K562 (cell line): ENCODE results near the gene EYA2. TPM values are rescaled to one million over a fixed set of nuclear protein-coding genes. Genes with fewer than 3 reads are reported as not detected.

Source experiments
- ATAC-seq: fragments of 200-7000 bp; cut with Tn5 transposase; 3 replicates; pipeline ENCODE4 v1.9.1; 2020; ENCODE audit warnings: moderate library complexity
- BruUV-seq: library from RNA; stranded (reverse); fragments of 400-500 nt; replicated peaks from 2 replicates; lab custom pipeline; 2021; lab: Mats Ljungman, UMichigan
- CTCF ChIA-PET: fragments of 300-600 bp; formaldehyde crosslinking; extraction: SDS; loops from one replicate; lab custom pipeline; 2021; ENCODE audit warnings: low intra/inter-chr PET ratio; lab: Yijun Ruan, JAX
- POLR2A ChIA-PET: fragments of 300-600, 350-650 bp; sonication (Branson Sonifier 250); formaldehyde crosslinking; extraction: SDS; loops from one replicate; lab custom pipeline; 2021; ENCODE audit warnings: antibody characterized with exemption, inconsistent platforms; lab: Yijun Ruan, JAX
- DNase-seq, 4 experiments: peaks; one replicate each; pipeline versions ENCODE4 v3.0.0 to v3.0.0-alpha.2; 2011 to 2018; ENCODE audit warnings: low spot score in 3 of 4, mixed read lengths in 3 of 4; ENCODE audit errors: extremely low read depth in 1 of 4
- FAIRE-seq: peaks from 2 replicates; lab custom pipeline; 2011; peaks lifted over from hg19 to GRCh38; lab: Jason Lieb, UNC
- H2AFZ ChIP-seq: 2 replicates; pipeline ENCODE4 v1.6.0; 2011; ENCODE audit warnings: low read depth, low read length, control low read depth, inconsistent platforms
- H3K27ac ChIP-seq: fragments of 200-600 bp; 3 replicates; pipeline ENCODE4 v1.8.0; 2011; ENCODE audit warnings: low read depth, mild to moderate bottlenecking, control low read depth, inconsistent platforms, low read length, moderate library complexity, mixed read lengths; ENCODE audit errors: extremely low read depth
- H3K27me3 ChIP-seq, 2 experiments: fragments of 300-600 bp in 1 of 2; 2 replicates in 1 of 2; 3 replicates in 1 of 2; pipeline versions ENCODE4 v1.6.0 to v1.8.0; 2011; ENCODE audit warnings: inconsistent platforms in 2 of 2, low read length in 2 of 2, mild to moderate bottlenecking in 1 of 2, mixed read lengths in 1 of 2, moderate library complexity in 1 of 2; ENCODE audit not compliant: control insufficient read depth in 2 of 2, insufficient read depth in 2 of 2
- H3K36me3 ChIP-seq: fragments of 300-600 bp; 3 replicates; pipeline ENCODE4 v1.8.0; 2011; ENCODE audit warnings: mild to moderate bottlenecking, low read length, inconsistent platforms; ENCODE audit not compliant: control insufficient read depth, insufficient read depth
- H3K4me1 ChIP-seq, 2 experiments: fragments of 200-600 bp in 1 of 2; replicated peaks in 1 of 2; 2 replicates in 1 of 2; 3 replicates in 1 of 2; pipeline versions ENCODE4 v1.5.1 to v1.8.0; 2011; ENCODE audit warnings: inconsistent platforms in 2 of 2, low read length in 2 of 2, mild to moderate bottlenecking in 1 of 2, mixed read lengths in 1 of 2, moderate library complexity in 1 of 2; ENCODE audit not compliant: control insufficient read depth in 2 of 2, insufficient read depth in 2 of 2
- H3K4me2 ChIP-seq: 2 replicates; pipeline ENCODE4 v1.6.1; 2011; ENCODE audit warnings: low read length, control low read depth, inconsistent platforms, mixed read lengths; ENCODE audit not compliant: insufficient read depth
- H3K4me3 ChIP-seq: fragments of 200-600 bp; sonication (generic), shearing (Covaris generic); 2 replicates; pipeline ENCODE4 v1.5.1; 2016; ENCODE audit warnings: control low read depth, inconsistent platforms
- H3K79me2 ChIP-seq: fragments of 200-600 bp; 3 replicates; pipeline ENCODE4 v1.8.0; 2011; ENCODE audit warnings: low read length, inconsistent platforms; ENCODE audit not compliant: control insufficient read depth, insufficient read depth
- H3K9ac ChIP-seq, 2 experiments: 2 replicates each; pipeline versions ENCODE4 v1.6.0 to v1.6.1; 2011; ENCODE audit warnings: low read depth in 2 of 2, low read length in 2 of 2, control low read depth in 1 of 2, inconsistent platforms in 1 of 2, mild to moderate bottlenecking in 1 of 2, mixed read lengths in 1 of 2; ENCODE audit not compliant: insufficient read depth in 1 of 2
- H3K9me1 ChIP-seq: one replicate; pipeline ENCODE4 v1.6.0; 2011; ENCODE audit warnings: inconsistent platforms, mild to moderate bottlenecking, low read length, moderate library complexity; ENCODE audit not compliant: control insufficient read depth, insufficient read depth
- H3K9me3 ChIP-seq: replicated peaks from 2 replicates; pipeline ENCODE4 v1.5.1; 2011; ENCODE audit warnings: low read depth, low read length, inconsistent platforms; ENCODE audit not compliant: control insufficient read depth, insufficient read depth
- H4K20me1 ChIP-seq: replicated peaks from 2 replicates; pipeline ENCODE4 v1.6.1; 2011; ENCODE audit warnings: low read length, inconsistent platforms, mixed read lengths; ENCODE audit not compliant: control insufficient read depth, insufficient read depth
- CREB1 ChIP-seq, 2 experiments: sonication (generic) in 1 of 2; formaldehyde crosslinking in 1 of 2; IDR thresholded peaks; 2 replicates each; pipeline versions ENCODE4 v1.6.1 to v1.8.0; 2012 to 2022; ENCODE audit warnings: inconsistent platforms in 1 of 2, mild to moderate bottlenecking in 1 of 2, missing genetic modification reagents in 1 of 2, moderate library complexity in 1 of 2
- ELF2 ChIP-seq: fragments of 250-450 bp; sonication (Bioruptor Pico); IDR thresholded peaks from 2 replicates; pipeline ENCODE4 v1.5.0; 2021; ENCODE audit warnings: mild to moderate bottlenecking
- ELF4 ChIP-seq: fragments of 450-650 bp; formaldehyde crosslinking; IDR thresholded peaks from 2 replicates; pipeline ENCODE4 v1.4.0; 2022; ENCODE audit warnings: missing genetic modification characterization
- MED1 ChIP-seq: sonication (generic); formaldehyde crosslinking; IDR thresholded peaks from 2 replicates; pipeline ENCODE4 v1.8.1; 2023; ENCODE audit warnings: missing genetic modification reagents, borderline replicate concordance
- MTA1 ChIP-seq: fragments of 450-650 bp; IDR thresholded peaks from 2 replicates; pipeline ENCODE4 v1.6.1; 2017; ENCODE audit warnings: borderline replicate concordance
- RBM17 ChIP-seq: fragments of 200-400 bp; formaldehyde crosslinking; IDR thresholded peaks from 2 replicates; pipeline ENCODE4 v1.6.1; 2017; ENCODE audit warnings: low read depth, mild to moderate bottlenecking, low read length, borderline replicate concordance
- SMARCC2 ChIP-seq: fragments of 450-650 bp; IDR thresholded peaks from 2 replicates; pipeline ENCODE4 v1.6.1; 2017; ENCODE audit warnings: antibody characterized with exemption, moderate library complexity, mild to moderate bottlenecking, low read depth
- ZFP36 ChIP-seq: fragments of 150-350 bp; IDR thresholded peaks from 2 replicates; pipeline ENCODE4 v1.6.1; 2018; ENCODE audit warnings: low read length, low read depth; ENCODE audit not compliant: partially characterized antibody
- ZNF717 ChIP-seq: fragments of 250-450 bp; sonication (Bioruptor Pico); IDR thresholded peaks from 2 replicates; pipeline ENCODE4 v1.5.0; 2021
- WGBS: fragments of 100-300 bp; shearing (Covaris generic); methylation state at CpG from one replicate; pipeline ENCODE4 v1.1.6; 2016; ENCODE audit warnings: low coverage, mixed read lengths; ENCODE audit not compliant: insufficient coverage; ENCODE audit errors: missing lambda C conversion rate; 5-methylcytosine and 5-hydroxymethylcytosine counted together
- in situ Hi-C: fragments of 300-500 bp; cut with MboI; formaldehyde crosslinking; loops from 4 replicates; pipeline ENCODE4 v1.15.0; 2018; ENCODE audit warnings: inconsistent platforms, mixed read lengths
- intact Hi-C: fragments of 100-400 bp; cut with micrococcal nuclease; formaldehyde crosslinking; loops from 2 replicates; pipeline ENCODE4 v1.14.2; 2022
- polyA plus RNA-seq, 8 experiments: library from polyadenylated mRNA; depleted of rRNA in 4 of 8; stranded (reverse) in 5 of 8; unstranded in 3 of 8; fragments of >200 nt; fragmentation: Nextera tagmentation in 2 of 8; fragmentation: Illumina TruSeq in 1 of 8; extraction: Ambion mirVana in 2 of 8; extraction: Trizol in 1 of 8; gene quantifications; 2 replicates each; pipeline versions ENCODE4 v1.2.1 to v1.2.3, GENCODE V29; 2011 to 2014; ENCODE audit warnings: inconsistent platforms in 1 of 8, missing spikeins in 1 of 8
- total RNA-seq, 7 experiments: library from RNA; depleted of rRNA in 6 of 7; stranded (reverse); fragments of >200 nt in 6 of 7; fragmentation: Illumina TruSeq in 2 of 7; extraction: Trizol in 2 of 7; gene quantifications; 2 replicates each; pipeline versions ENCODE4 v1.2.1 to v1.2.3, GENCODE V29; 2011 to 2021; ENCODE audit warnings: low replicate concordance in 1 of 7
- TF ChIP-seq, protein P1 (sequence below): fragments of 250-450 bp; sonication (Bioruptor Pico); IDR thresholded peaks from 2 replicates; pipeline ENCODE4 v1.8.0; 2021; ENCODE audit warnings: moderate library complexity, mild to moderate bottlenecking, inconsistent platforms
- TF ChIP-seq, protein P2 (sequence below): fragments of 450-650 bp; formaldehyde crosslinking; IDR thresholded peaks from 2 replicates; pipeline ENCODE4 v1.4.0; 2020; ENCODE audit warnings: mild to moderate bottlenecking, moderate library complexity
- TF ChIP-seq, protein P3 (sequence below): fragments of 250-450 bp; sonication (Bioruptor Pico); IDR thresholded peaks from 2 replicates; pipeline ENCODE4 v1.8.0; 2022; ENCODE audit warnings: moderate library complexity, mild to moderate bottlenecking, inconsistent platforms

Gene EYA2
- total and polyA plus RNA-seq, 9 of the 15 experiments (the other 6 are each of a cell fraction or from before 2014, with no cell fraction given), result 0.03 TPM; not detected in 8

DNA sequence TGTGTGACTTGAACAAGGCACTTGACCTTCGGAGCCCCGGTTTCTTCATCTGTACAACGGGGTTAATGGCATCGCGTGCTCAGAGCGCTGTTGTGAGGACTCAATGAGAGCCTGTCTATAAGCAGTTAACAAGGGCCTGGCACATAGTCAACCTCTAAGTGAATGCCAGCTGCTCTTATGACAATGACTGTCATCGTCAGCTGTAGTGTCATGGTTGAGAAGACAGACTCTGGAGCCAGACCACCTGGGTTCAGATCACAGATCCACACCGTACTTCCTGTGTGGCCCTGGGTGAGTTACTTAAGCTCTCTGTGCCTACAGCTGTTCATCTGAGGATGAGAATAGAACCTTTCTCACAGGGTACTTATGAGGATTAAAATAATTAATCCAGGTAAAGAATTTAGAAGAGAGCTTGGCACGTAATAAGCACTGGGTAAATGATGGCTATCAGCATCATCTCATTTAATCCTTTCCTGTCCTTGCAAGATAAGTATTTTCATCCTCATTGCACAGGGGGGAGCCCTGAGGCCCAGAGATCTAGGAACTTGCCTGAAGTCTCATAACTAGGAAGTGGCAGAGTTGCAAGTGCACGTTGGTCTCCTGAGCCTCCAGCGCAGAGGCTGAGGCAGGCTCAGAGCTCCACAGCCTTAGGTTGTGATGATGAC lies 105.3 kb downstream of the EYA2 start:
- H3K4me3 ChIP-seq, result no peak overlapping the region
- in situ Hi-C loops (no loop called here), intact Hi-C loops (no loop called here)
- no peak for FAIRE-seq
- H3K9ac ChIP-seq, result no peak overlapping the region
- no peaks in the 10 kb centered on the region for H3K9me1 ChIP-seq
- H3K79me2 ChIP-seq, result no peaks in the 10 kb centered on the region
- H3K4me1 ChIP-seq, result peaks cover 3 to 13% of the 10 kb centered on the region in 2 experiments; a peak in 4 of 5 replicates
- DNase-seq, result no peak
- H3K27ac ChIP-seq, result no peak overlapping the region
- TF ChIP-seq ZFP36, result peak; percentile 42
- no peak for TF ChIP-seq RBM17
- TF ChIP-seq, all 486 proteins: peak for 1
- Histone ChIP-seq H3K27me3 (peaks cover 0 to 17% of the 10 kb centered on the region in 2 experiments; a peak in 3 of 5 replicates), H3K4me2 (no peak overlapping the region), H2AFZ (no peak overlapping the region), H3K9me3 (no peaks in the 10 kb centered on the region; the same call in 1 of the 2 replicates), H3K36me3 (no peaks in the 10 kb centered on the region), H4K20me1 (no peaks in the 10 kb centered on the region)
- BruUV-seq, result no TSS peak
- 10% methylated on average over 11 of the region's 11 CpGs for WGBS
- no peak for ATAC-seq
- POLR2A ChIA-PET, result interaction anchor here (0.6 kb wide), 2 partner anchors 35 to 153 kb away, joined by 3 read pairs; no protein-coding TSS in a partner anchor
- CTCF ChIA-PET, result no interaction called here

DNA sequence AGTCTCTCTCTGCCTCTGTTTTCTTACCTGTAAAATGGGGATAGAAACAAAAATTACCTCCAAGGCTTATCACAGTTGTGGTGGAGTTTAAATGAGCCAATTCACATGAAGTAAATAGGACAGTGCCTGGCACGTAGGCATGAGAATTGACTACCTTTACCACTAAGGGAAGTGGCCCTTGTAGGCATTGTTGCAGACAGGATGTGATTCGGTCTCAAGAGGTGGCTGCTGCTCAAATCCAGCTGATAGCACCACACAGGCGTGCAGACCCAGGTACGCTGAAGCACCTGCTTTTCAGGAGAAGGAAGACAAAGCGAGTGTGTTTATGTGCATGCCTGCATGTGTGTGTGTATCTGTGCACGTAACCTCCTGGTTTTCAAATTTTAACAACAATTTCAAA lies 108.6 kb downstream of the EYA2 start:
- DNase-seq (no peak), FAIRE-seq (no peak), ATAC-seq (no peak)
- Histone ChIP-seq H4K20me1 (no peaks in the 10 kb centered on the region), H3K9me1 (no peaks in the 10 kb centered on the region), H3K79me2 (no peaks in the 10 kb centered on the region), H3K27ac (no peak overlapping the region), H3K36me3 (no peaks in the 10 kb centered on the region), H3K4me3 (no peak overlapping the region), H3K4me2 (no peak overlapping the region), H3K4me1 (peaks cover 3 to 12% of the 10 kb centered on the region in 2 experiments; a peak in 4 of 5 replicates), H3K27me3 (peaks cover 0 to 17% of the 10 kb centered on the region in 2 experiments; a peak in 2 of 5 replicates), H3K9me3 (no peaks in the 10 kb centered on the region; the same call in 1 of the 2 replicates), H3K9ac (no peak overlapping the region), H2AFZ (no peak overlapping the region)
- BruUV-seq, result no TSS peak
- CTCF ChIA-PET, result no interaction called here
- in situ Hi-C loops, result no loop called here
- 5% methylated on average over 6 of the region's 6 CpGs for WGBS
- POLR2A ChIA-PET, result no interaction called here
- intact Hi-C loops, result no loop called here
- TF ChIP-seq, protein P1, sequence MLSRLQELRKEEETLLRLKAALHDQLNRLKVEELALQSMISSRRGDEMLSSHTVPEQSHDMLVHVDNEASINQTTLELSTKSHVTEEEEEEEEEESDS (CRISPR knock-in tag), result no peak
- no peak for TF ChIP-seq MTA1
- no peak for TF ChIP-seq ZNF717 (CRISPR knock-in tag)
- TF ChIP-seq, protein P2, sequence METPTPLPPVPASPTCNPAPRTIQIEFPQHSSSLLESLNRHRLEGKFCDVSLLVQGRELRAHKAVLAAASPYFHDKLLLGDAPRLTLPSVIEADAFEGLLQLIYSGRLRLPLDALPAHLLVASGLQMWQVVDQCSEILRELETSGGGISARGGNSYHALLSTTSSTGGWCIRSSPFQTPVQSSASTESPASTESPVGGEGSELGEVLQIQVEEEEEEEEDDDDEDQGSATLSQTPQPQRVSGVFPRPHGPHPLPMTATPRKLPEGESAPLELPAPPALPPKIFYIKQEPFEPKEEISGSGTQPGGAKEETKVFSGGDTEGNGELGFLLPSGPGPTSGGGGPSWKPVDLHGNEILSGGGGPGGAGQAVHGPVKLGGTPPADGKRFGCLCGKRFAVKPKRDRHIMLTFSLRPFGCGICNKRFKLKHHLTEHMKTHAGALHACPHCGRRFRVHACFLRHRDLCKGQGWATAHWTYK (CRISPR knock-in tag), result no peak
- no peak for TF ChIP-seq MED1
- TF ChIP-seq, protein P3, sequence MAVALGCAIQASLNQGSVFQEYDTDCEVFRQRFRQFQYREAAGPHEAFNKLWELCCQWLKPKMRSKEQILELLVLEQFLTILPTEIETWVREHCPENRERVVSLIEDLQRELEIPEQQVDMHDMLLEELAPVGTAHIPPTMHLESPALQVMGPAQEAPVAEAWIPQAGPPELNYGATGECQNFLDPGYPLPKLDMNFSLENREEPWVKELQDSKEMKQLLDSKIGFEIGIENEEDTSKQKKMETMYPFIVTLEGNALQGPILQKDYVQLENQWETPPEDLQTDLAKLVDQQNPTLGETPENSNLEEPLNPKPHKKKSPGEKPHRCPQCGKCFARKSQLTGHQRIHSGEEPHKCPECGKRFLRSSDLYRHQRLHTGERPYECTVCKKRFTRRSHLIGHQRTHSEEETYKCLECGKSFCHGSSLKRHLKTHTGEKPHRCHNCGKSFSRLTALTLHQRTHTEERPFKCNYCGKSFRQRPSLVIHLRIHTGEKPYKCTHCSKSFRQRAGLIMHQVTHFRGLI, result no peak
- no peak for TF ChIP-seq CREB1 (IDR thresholded peaks at IDR 0.05)
- no peak for TF ChIP-seq CREB1 (CRISPR knock-in tag; IDR thresholded peaks at IDR 0.05)
- no peak for TF ChIP-seq ELF4
- no peak for TF ChIP-seq SMARCC2
- no peak for TF ChIP-seq ELF2
